SK-N-MC (cell line): ENCODE results near the gene ANKRD13B.

Experiments used
- DNase-seq: peaks from one replicate; pipeline ENCODE4 v3.0.0-alpha.2; 2011; ENCODE audit warnings: low read depth, low spot score
- H3K27ac ChIP-seq: fragments of 200-600 bp; sonication (generic); 2 replicates; pipeline ENCODE4 v1.5.1; 2016; ENCODE audit warnings: mixed run types
- H3K36me3 ChIP-seq: fragments of 200-600 bp; sonication (generic); 2 replicates; pipeline ENCODE4 v1.6.1; 2017; ENCODE audit warnings: antibody characterized with exemption, low read length, mixed read lengths; ENCODE audit not compliant: insufficient read depth
- H3K4me3 ChIP-seq: fragments of 200-600 bp; sonication (generic); 2 replicates; pipeline ENCODE4 v1.5.1; 2016
- H3K9ac ChIP-seq: fragments of 200-600 bp; sonication (generic); 2 replicates; pipeline ENCODE4 v1.8.0; 2017; ENCODE audit warnings: mixed run types, mixed read lengths; ENCODE audit not compliant: insufficient read length
- H3K9me3 ChIP-seq: fragments of 200-600 bp; sonication (generic); 2 replicates; pipeline ENCODE4 v1.6.1; 2017; ENCODE audit warnings: low read depth, mild to moderate bottlenecking, antibody characterized with exemption, low read length, moderate library complexity, mixed read lengths
- EZH2 ChIP-seq: fragments of 200-600 bp; sonication (generic); IDR thresholded peaks from one replicate; pipeline ENCODE4 v1.6.1; 2017; ENCODE audit warnings: antibody characterized with exemption
- FOXP2 ChIP-seq: optimal IDR thresholded peaks from 2 replicates; pipeline ENCODE3; 2011; ENCODE audit warnings: mild to moderate bottlenecking, moderate library complexity; ENCODE audit not compliant: insufficient read depth; ENCODE audit errors: extremely low read length, control extremely low read depth
- POLR2AphosphoS5 ChIP-seq: IDR thresholded peaks from 2 replicates; pipeline ENCODE4 v1.6.1; 2012; ENCODE audit warnings: mild to moderate bottlenecking, low read depth, low read length, borderline replicate concordance

The ANKRD13B gene

DNA sequence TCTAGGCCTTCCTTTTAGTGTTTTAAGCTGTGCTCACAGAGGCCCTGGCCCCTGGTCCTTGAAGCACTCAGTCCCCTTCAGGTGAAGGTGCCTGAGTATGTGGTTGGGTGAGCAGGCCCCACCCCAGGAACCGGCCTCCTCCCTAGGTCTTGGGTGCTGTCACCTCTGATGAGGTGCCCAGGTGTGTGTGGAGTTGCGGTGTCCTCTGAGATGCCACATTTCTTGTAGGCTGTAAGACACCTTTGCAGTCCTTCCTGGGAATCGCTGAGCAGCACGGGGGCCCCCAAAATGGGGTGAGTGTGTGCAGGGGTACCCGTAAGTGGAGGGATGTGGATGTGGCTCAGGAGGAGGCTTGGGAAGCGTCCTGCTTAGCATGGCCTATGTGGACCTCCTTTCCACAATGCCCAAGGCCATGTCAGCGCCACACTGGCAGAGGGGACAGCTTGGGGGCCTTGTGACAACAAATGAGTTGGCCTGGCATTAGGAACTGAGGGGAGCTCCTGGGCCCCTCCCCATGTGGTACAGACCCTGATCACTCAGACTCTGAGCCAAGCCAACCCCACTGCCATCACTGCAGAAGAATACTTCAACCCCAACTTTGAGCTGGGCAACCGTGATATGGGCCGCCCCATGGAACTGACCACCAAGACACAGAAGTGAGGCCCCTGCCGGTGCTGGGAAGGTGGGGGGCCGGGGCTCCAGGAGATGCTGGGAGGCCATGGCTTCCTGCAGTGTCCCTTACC lies 18.6 kb downstream of the ANKRD13B start:
- Histone ChIP-seq H3K9me3 (no peaks in the 10 kb centered on the region), H3K27ac (no peak overlapping the region), H3K9ac (no peak overlapping the region), H3K4me3 (no peak overlapping the region), H3K36me3 (no peaks in the 10 kb centered on the region; the same call in 1 of the 2 replicates)
- TF ChIP-seq EZH2: no peak
- TF ChIP-seq FOXP2: no peak
- TF ChIP-seq POLR2AphosphoS5: no peak
- no peak for DNase-seq

DNA sequence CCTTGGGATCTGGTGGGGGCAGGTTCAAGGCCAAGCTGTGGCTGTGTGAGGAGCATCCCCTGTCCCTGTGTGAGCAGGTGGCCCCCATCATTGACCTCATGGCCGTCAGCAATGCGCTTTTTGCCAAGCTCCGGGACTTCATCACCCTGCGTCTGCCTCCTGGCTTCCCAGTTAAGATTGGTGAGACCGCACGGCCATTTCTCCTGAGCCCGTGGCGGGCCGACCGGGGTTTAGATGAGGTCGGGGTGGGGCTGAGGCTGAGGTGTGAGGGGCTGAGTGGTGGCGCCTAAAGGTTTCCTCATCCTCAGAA lies 19.1 kb downstream of the ANKRD13B start:
- no peak for TF ChIP-seq FOXP2
- H3K27ac ChIP-seq: no peak overlapping the region

DNA sequence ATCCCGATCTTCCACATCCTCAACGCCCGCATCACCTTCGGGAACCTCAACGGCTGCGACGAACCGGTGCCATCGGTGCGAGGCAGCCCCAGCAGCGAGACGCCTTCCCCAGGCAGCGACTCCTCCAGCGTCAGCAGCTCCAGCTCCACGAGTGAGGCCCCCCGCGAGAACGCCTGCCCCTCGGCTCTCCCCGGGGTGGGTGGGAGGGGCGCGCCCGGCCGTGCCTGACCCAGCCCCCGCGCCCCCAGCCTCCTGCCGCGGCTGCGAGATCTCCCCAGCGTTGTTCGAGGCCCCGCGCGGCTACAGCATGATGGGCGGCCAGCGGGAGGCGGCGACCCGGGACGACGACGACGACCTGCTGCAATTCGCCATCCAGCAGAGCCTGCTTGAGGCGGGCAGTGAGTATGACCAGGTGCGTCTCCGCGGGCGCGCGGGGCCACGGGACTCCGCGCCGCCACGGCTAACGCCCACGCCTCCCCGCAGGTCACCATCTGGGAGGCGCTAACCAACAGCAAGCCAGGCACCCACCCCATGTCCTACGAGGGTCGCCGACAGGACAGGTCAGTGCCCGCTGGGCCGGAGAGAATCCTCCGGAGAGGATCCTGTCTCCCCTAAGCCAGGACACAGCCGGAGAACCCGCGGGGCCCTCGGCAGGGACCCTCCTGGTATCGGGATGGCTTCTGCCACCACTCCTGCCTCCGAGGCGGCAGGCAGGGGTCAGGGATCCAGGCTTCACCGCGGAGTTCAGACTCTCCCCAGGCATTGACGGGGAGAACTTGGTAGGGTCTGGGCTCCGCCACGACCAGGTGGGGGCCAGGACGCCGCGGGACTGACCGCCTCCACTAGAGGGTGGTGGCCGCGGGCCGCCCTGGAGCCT lies 19.7 kb downstream of the ANKRD13B start:
- no peak overlapping the region for H3K27ac ChIP-seq
- no peaks in the 10 kb centered on the region; the same call in 1 of the 2 replicates for H3K36me3 ChIP-seq
- DNase-seq: no peak
- H3K4me3 ChIP-seq: no peak overlapping the region
- H3K9ac ChIP-seq: no peak overlapping the region
- no peak for TF ChIP-seq POLR2AphosphoS5
- no peaks in the 10 kb centered on the region for H3K9me3 ChIP-seq

More for the DNA sequence above, 19.1 kb downstream of the ANKRD13B start:
- no peak overlapping the region for H3K4me3 ChIP-seq
- no peak for DNase-seq
- no peak overlapping the region for H3K9ac ChIP-seq
- H3K9me3 ChIP-seq: no peaks in the 10 kb centered on the region
- H3K36me3 ChIP-seq: no peaks in the 10 kb centered on the region; the same call in 1 of the 2 replicates

DNA sequence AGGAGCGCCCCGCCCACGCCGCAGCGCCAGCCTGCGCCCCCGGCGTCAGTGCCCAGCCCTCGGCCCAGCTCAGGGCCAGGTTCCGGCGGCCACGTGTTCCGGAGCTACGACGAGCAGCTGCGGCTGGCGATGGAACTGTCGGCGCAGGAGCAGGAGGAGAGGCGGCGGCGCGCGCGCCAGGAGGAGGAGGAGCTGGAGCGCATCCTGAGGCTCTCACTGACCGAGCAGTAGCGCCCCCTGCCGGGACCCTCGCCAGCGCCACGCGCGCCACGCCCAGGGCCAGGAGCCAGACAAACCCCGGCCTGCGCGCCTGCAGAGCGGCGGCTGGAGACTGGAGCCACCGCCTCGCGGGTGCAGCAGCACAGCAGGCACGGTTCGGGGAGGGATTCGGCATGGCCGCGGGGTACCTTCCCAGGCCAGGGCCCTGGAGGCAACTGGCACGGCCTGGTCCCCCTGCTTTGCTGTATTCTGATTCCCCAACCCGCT lies 20.5 kb downstream of the ANKRD13B start:
- Histone ChIP-seq H3K36me3 (no peaks in the 10 kb centered on the region; the same call in 1 of the 2 replicates), H3K9ac (no peak overlapping the region), H3K4me3 (no peak overlapping the region), H3K9me3 (no peaks in the 10 kb centered on the region), H3K27ac (no peak overlapping the region)
- no peak for TF ChIP-seq POLR2AphosphoS5
- no peak for TF ChIP-seq FOXP2
- TF ChIP-seq EZH2: no peak
- no peak for DNase-seq

DNA sequence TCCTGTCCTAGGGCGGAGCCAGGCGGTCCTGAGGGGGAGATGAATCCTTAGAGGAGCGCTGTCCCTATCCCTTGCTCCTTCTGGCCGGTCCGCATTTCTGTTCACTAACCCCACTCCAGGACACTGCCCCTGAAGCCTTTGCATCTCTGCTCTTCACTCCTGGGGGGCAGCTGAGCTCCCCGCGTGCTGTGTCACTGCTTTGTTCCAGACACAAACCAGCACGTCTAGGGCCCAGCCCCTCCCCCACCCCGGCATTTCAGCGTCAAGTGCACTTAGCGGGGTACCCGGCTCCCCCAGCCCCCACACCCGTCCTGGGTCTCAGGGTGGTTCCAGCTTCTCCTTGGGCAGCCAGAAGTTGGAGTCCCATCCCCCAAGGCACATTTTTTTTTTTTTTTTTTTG lies 20.9 kb downstream of the ANKRD13B start:
- Histone ChIP-seq H3K36me3 (no peaks in the 10 kb centered on the region; the same call in 1 of the 2 replicates), H3K27ac (no peak overlapping the region), H3K4me3 (no peak overlapping the region), H3K9me3 (no peaks in the 10 kb centered on the region), H3K9ac (no peak overlapping the region)
- DNase-seq: no peak
- TF ChIP-seq FOXP2 (no peak), POLR2AphosphoS5 (no peak), EZH2 (no peak)

DNA sequence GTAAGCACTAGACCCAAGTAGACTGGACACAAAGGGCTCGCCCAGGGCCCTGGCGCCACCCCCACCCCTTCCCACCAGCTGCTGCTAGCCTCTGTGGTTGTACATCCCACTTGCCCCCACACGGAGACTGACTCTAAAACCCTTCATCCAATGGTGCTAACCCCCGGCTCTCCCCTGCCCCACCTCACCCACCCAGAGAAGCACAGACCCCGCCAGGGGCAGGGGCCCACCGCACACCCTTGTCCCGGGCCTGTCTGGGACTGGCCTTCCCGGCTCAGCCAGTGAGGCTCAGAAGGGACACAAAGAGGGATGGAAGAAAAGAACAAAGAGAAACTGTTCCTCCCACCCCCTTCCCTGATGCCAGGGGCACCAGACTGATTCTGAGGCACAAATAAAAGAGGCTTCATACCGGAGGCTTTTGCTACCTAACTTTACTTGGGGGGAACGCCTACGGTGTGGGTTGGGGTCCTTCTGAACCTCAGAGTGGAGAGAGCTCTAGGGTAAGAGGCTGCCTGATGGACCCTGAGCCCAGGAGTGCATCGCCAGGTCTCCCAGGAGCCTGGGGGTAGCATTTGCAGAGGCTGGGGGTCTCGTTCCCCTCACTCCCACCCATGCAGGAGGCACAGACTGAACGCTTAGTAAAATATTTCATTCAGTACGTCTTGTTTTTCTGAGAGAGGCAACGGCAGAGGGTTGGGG lies 21.6 kb downstream of the ANKRD13B start:
- no peaks in the 10 kb centered on the region for H3K9me3 ChIP-seq
- no peak for DNase-seq
- no peaks in the 10 kb centered on the region; the same call in 1 of the 2 replicates for H3K36me3 ChIP-seq
- no peak overlapping the region for H3K27ac ChIP-seq
- no peak overlapping the region for H3K4me3 ChIP-seq
- TF ChIP-seq FOXP2 (no peak), POLR2AphosphoS5 (no peak), EZH2 (no peak)
- H3K9ac ChIP-seq: no peak overlapping the region

DNA sequence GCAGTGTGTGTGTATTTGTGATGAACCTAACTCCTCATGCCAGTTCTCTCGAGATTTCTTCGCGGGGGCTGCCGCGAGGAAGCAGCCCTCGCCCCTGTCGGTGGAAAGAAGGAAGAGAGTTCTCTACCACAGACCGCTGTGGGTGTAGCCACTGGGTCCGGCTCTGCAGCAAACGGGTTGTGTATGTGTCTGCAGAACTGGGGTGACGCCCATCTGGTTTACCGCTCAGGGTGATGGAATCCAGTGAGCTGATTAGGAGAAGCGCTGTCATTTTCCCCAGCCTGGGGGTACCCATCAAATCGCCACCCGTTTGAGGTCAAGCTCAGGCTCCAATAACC lies 22.1 kb downstream of the ANKRD13B start:
- Histone ChIP-seq H3K9me3 (no peaks in the 10 kb centered on the region), H3K27ac (no peak overlapping the region), H3K9ac (no peak overlapping the region), H3K4me3 (peak overlapping the region; percentile 74), H3K36me3 (no peaks in the 10 kb centered on the region; the same call in 1 of the 2 replicates)
- TF ChIP-seq EZH2: no peak
- TF ChIP-seq POLR2AphosphoS5: no peak
- no peak for DNase-seq

DNA sequence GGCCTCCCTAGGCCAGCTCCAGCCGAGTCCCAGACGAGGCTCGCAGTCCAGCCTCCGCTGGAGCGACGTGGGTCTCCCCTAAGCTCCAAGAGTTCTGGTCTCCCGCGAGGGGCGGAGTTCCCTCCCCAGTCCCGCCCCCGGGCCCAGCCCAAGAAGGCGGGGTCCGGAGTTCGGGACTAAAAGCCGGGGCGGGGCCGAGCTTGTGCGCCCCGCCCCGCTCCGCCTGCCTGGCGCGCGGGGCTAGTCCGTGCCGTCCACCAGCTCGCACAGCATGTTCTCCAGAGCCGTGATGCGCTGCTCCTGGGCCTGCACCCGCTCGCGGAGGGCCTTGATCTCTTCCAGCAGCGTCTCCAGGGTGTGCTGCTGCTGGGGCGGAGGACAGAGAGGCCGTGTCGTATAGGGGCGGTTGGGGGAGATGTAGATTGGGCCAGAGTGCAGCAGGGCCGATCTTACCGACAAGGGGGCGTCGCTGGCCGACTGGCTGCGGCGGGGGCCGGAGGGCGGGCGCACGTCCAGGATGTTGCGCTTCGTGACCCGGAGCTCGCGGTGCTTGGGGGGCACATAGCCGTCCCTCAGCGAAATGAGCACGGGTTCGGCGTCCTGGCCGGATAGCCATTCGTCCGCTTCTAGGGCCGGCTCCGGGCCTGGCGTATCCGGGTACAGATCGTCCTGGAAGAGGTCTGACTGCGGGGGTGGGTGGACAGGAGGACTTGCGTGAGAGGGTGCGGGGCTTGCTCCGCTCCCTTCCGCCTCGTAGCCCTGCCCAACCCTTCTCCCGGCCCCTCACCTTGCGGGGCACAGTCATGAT lies 22.8 kb downstream of the ANKRD13B start:
- DNase-seq: no peak
- Histone ChIP-seq H3K4me3 (peak overlapping the region; percentile 74), H3K36me3 (no peaks in the 10 kb centered on the region; the same call in 1 of the 2 replicates), H3K9me3 (no peaks in the 10 kb centered on the region), H3K27ac (no peak overlapping the region), H3K9ac (no peak overlapping the region)
- TF ChIP-seq POLR2AphosphoS5 (peak; percentile 33; the same call in 1 of the 2 replicates), FOXP2 (no peak)
